Measurements from ENCODE around the gene KSR1.

The KSR1 gene

GRCh38 chr17:27477050-27477888, 21.0 kb downstream of the KSR1 start:
- no peaks in the 10 kb centered on the region for H4K20me1 ChIP-seq (ENCODE audit: insufficient read depth, low read length)
- 0 out of 2 replicates have a peak overlapping the region, but pooled peaks have one; percentile 5 for H3K4me2 ChIP-seq (ENCODE audit: low read length)

GRCh38 chr17:27477971-27478684, 21.9 kb downstream of the KSR1 start:
- H3K9me3 ChIP-seq (ENCODE audit: insufficient read depth, low read length): no peaks in the 10 kb centered on the region
- H2AFZ ChIP-seq (ENCODE audit: low read depth, low read length): no peak overlapping the region
- H3K36me3 ChIP-seq (replicated peaks; ENCODE audit: low read depth, low read length): no peaks in the 10 kb centered on the region
- no peak overlapping the region for H3K4me3 ChIP-seq (ENCODE audit: low read length)
- H3K4me2 ChIP-seq (ENCODE audit: low read length): no peak overlapping the region
- H3K27me3 ChIP-seq (ENCODE audit: low read depth, low read length): peaks cover 14% of the 10 kb centered on the region
- H3K79me2 ChIP-seq (ENCODE audit: low read length): no peaks in the 10 kb centered on the region
- no peaks in the 10 kb centered on the region for H4K20me1 ChIP-seq (ENCODE audit: insufficient read depth, low read length)
- TF ChIP-seq EZH2phosphoT487 (IDR thresholded peaks at IDR 0.05; ENCODE audit: low read depth): no peak
- TF ChIP-seq, protein P1, sequence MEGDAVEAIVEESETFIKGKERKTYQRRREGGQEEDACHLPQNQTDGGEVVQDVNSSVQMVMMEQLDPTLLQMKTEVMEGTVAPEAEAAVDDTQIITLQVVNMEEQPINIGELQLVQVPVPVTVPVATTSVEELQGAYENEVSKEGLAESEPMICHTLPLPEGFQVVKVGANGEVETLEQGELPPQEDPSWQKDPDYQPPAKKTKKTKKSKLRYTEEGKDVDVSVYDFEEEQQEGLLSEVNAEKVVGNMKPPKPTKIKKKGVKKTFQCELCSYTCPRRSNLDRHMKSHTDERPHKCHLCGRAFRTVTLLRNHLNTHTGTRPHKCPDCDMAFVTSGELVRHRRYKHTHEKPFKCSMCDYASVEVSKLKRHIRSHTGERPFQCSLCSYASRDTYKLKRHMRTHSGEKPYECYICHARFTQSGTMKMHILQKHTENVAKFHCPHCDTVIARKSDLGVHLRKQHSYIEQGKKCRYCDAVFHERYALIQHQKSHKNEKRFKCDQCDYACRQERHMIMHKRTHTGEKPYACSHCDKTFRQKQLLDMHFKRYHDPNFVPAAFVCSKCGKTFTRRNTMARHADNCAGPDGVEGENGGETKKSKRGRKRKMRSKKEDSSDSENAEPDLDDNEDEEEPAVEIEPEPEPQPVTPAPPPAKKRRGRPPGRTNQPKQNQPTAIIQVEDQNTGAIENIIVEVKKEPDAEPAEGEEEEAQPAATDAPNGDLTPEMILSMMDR (IDR thresholded peaks at IDR 0.05; ENCODE audit: low read depth, low read length): no peak
- no peak overlapping the region for H3K27ac ChIP-seq (ENCODE audit: low read length)
- no peak overlapping the region for H3K9ac ChIP-seq (ENCODE audit: low read length)
- peaks cover 30% of the 10 kb centered on the region for H3K4me1 ChIP-seq (ENCODE audit: low read length)

More at GRCh38 chr17:27477050-27477888, 21.0 kb downstream of the KSR1 start:
- Histone ChIP-seq H3K36me3 (replicated peaks; ENCODE audit: low read depth, low read length) (no peaks in the 10 kb centered on the region), H3K4me3 (ENCODE audit: low read length) (no peak overlapping the region), H3K4me1 (ENCODE audit: low read length) (peaks cover 39% of the 10 kb centered on the region), H3K27ac (ENCODE audit: low read length) (no peak overlapping the region), H3K27me3 (ENCODE audit: low read depth, low read length) (peaks cover 14% of the 10 kb centered on the region), H2AFZ (ENCODE audit: low read depth, low read length) (no peak overlapping the region), H3K9ac (ENCODE audit: low read length) (no peak overlapping the region), H3K9me3 (ENCODE audit: insufficient read depth, low read length) (no peaks in the 10 kb centered on the region), H3K79me2 (ENCODE audit: low read length) (no peaks in the 10 kb centered on the region)
- TF ChIP-seq, protein P1 (IDR thresholded peaks at IDR 0.05; ENCODE audit: low read depth, low read length): no peak
- TF ChIP-seq EZH2phosphoT487 (IDR thresholded peaks at IDR 0.05; ENCODE audit: low read depth): no peak

GRCh38 chr17:27478901-27479538, 22.8 kb downstream of the KSR1 start:
- H3K27ac ChIP-seq (ENCODE audit: low read length): no peak overlapping the region
- no peaks in the 10 kb centered on the region for H3K79me2 ChIP-seq (ENCODE audit: low read length)
- H3K4me1 ChIP-seq (ENCODE audit: low read length): peaks cover 21% of the 10 kb centered on the region
- no peaks in the 10 kb centered on the region for H3K9me3 ChIP-seq (ENCODE audit: insufficient read depth, low read length)
- H3K36me3 ChIP-seq (replicated peaks; ENCODE audit: low read depth, low read length): no peaks in the 10 kb centered on the region
- no peak overlapping the region for H3K4me3 ChIP-seq (ENCODE audit: low read length)
- H3K9ac ChIP-seq (ENCODE audit: low read length): no peak overlapping the region
- peaks cover 18% of the 10 kb centered on the region for H3K27me3 ChIP-seq (ENCODE audit: low read depth, low read length)
- H2AFZ ChIP-seq (ENCODE audit: low read depth, low read length): no peak overlapping the region
- no peak overlapping the region for H3K4me2 ChIP-seq (ENCODE audit: low read length)
- H4K20me1 ChIP-seq (ENCODE audit: insufficient read depth, low read length): no peaks in the 10 kb centered on the region
- TF ChIP-seq EZH2phosphoT487 (IDR thresholded peaks at IDR 0.05; ENCODE audit: low read depth): no peak
- TF ChIP-seq, protein P1 (IDR thresholded peaks at IDR 0.05; ENCODE audit: low read depth, low read length): no peak

DNA sequence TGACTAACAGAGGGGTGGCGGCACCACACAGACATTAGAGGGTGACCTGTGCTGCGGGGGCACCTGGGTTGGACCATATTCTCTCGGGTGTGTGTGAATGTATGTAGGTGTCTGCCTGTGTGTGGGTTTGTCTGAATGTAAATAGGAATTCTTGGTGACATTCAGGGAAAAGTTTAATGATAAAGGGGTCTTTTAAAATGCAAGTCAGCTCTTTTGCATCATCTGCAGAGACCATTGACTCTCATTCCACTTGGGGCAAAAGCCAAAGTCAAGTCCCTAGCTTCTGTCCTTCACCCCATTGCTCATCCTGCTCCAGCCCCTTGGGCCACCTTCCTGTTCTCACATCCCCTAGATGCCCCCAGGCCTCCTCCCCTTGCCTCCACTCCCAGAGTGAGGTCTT, 23.6 kb downstream of the KSR1 start:
- Histone ChIP-seq H3K27me3 (ENCODE audit: low read depth, low read length) (peaks cover 16% of the 10 kb centered on the region), H4K20me1 (ENCODE audit: insufficient read depth, low read length) (no peaks in the 10 kb centered on the region), H2AFZ (ENCODE audit: low read depth, low read length) (no peak overlapping the region), H3K4me3 (ENCODE audit: low read length) (no peak overlapping the region), H3K4me1 (ENCODE audit: low read length) (peaks cover 15% of the 10 kb centered on the region), H3K9me3 (ENCODE audit: insufficient read depth, low read length) (no peaks in the 10 kb centered on the region), H3K4me2 (ENCODE audit: low read length) (no peak overlapping the region), H3K9ac (ENCODE audit: low read length) (no peak overlapping the region), H3K79me2 (ENCODE audit: low read length) (no peaks in the 10 kb centered on the region), H3K27ac (ENCODE audit: low read length) (no peak overlapping the region), H3K36me3 (replicated peaks; ENCODE audit: low read depth, low read length) (no peaks in the 10 kb centered on the region)
- TF ChIP-seq EZH2phosphoT487 (IDR thresholded peaks at IDR 0.05; ENCODE audit: low read depth): no peak
- TF ChIP-seq, protein P1 (IDR thresholded peaks at IDR 0.05; ENCODE audit: low read depth, low read length): no peak

All from OCI-LY3 (cell line).